A204.1 (cell line): ENCODE measurements around the gene PAX3.

Experiments
- FAIRE-seq: peaks from 2 replicates; lab custom pipeline; 2012; peaks lifted over from hg19 to GRCh38; lab: Jason Lieb, UNC

Gene PAX3

GRCh38 chr2:222269132-222269531 lies 29.7 kb downstream of the PAX3 start:
- no peak for FAIRE-seq

- FAIRE-seq: no peak
These were observed 30.3 kb downstream of the PAX3 start for GRCh38 chr2:222268311-222268990.

GRCh38 chr2:222264791-222265320 lies 33.9 kb downstream of the PAX3 start:
- FAIRE-seq: no peak

GRCh38 chr2:222261504-222261903 lies 37.3 kb downstream of the PAX3 start:
- FAIRE-seq: no peak

GRCh38 chr2:222257645-222258044 lies 41.2 kb downstream of the PAX3 start:
- FAIRE-seq: no peak

GRCh38 chr2:222256250-222256649 lies 42.5 kb downstream of the PAX3 start:
- no peak for FAIRE-seq

- FAIRE-seq: no peak
These were observed 43.7 kb downstream of the PAX3 start for GRCh38 chr2:222255090-222255489.

- no peak for FAIRE-seq
These were observed 48.5 kb downstream of the PAX3 start for GRCh38 chr2:222250313-222250712.

- no peak for FAIRE-seq
These were observed 49.4 kb downstream of the PAX3 start for GRCh38 chr2:222249444-222249843.

- FAIRE-seq: no peak
These were observed 50.0 kb downstream of the PAX3 start for GRCh38 chr2:222248818-222249217.

GRCh38 chr2:222248256-222248655 lies 50.5 kb downstream of the PAX3 start:
- FAIRE-seq: no peak

- FAIRE-seq: no peak
These were observed 56.3 kb downstream of the PAX3 start for GRCh38 chr2:222242532-222242931.

- no peak for FAIRE-seq
These were observed 57.5 kb downstream of the PAX3 start for GRCh38 chr2:222241128-222241870.

- no peak for FAIRE-seq
These were observed 58.1 kb downstream of the PAX3 start for GRCh38 chr2:222240676-222241049.

GRCh38 chr2:222239945-222240675 lies 58.7 kb downstream of the PAX3 start:
- no peak for FAIRE-seq

- FAIRE-seq: no peak
These were observed 59.7 kb downstream of the PAX3 start for GRCh38 chr2:222239091-222239490.

GRCh38 chr2:222238072-222238471 lies 60.7 kb downstream of the PAX3 start:
- FAIRE-seq: no peak

- FAIRE-seq: no peak
These were observed 66.0 kb downstream of the PAX3 start for GRCh38 chr2:222232839-222233238.

GRCh38 chr2:222232372-222232771 lies 66.4 kb downstream of the PAX3 start:
- FAIRE-seq: no peak

- FAIRE-seq: no peak
These were observed 70.7 kb downstream of the PAX3 start for GRCh38 chr2:222228054-222228453.

- FAIRE-seq: no peak
These were observed 80.0 kb downstream of the PAX3 start for GRCh38 chr2:222218786-222219185.

GRCh38 chr2:222217712-222218111 lies 81.1 kb downstream of the PAX3 start:
- no peak for FAIRE-seq

- FAIRE-seq: no peak
These were observed 83.9 kb downstream of the PAX3 start for GRCh38 chr2:222214885-222215284.
